ENCODE data around the gene PTTG1IP. TPM values are rescaled to one million over a fixed set of nuclear protein-coding genes. Genes with fewer than 3 reads are reported as not detected.

The PTTG1IP gene
- total and polyA plus RNA-seq, 7 donors = 49.7 to 208 (median 158) TPM

DNA sequence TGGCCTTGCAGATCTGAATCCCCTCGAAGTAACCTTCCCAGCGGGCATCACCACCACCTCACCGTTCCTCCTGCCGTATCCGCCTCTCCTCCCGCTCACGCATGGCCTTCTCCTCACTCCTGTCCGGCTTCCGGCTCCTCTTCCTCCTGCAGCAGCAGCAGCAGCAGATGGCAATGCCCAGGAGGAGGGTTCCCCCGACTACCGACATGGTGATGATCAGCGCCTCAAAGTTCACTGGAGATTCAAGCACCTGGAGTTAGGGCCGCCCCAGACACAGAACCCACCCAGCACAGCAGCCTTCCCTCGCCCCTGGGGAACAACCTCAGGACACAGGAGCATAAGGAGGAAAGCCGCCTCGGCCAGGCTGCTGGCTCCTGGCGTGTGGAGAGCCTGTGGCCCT is 17.4 kb downstream of the PTTG1IP start:
- H3K27ac ChIP-seq = no peak overlapping the region
- H3K4me3 ChIP-seq = no peak overlapping the region
- no peaks in the 10 kb centered on the region for H3K27me3 ChIP-seq
- peaks cover 0 to 12% (median 5%) of the 10 kb centered on the region in 4 donors for H3K4me1 ChIP-seq
- TF ChIP-seq, protein P1, sequence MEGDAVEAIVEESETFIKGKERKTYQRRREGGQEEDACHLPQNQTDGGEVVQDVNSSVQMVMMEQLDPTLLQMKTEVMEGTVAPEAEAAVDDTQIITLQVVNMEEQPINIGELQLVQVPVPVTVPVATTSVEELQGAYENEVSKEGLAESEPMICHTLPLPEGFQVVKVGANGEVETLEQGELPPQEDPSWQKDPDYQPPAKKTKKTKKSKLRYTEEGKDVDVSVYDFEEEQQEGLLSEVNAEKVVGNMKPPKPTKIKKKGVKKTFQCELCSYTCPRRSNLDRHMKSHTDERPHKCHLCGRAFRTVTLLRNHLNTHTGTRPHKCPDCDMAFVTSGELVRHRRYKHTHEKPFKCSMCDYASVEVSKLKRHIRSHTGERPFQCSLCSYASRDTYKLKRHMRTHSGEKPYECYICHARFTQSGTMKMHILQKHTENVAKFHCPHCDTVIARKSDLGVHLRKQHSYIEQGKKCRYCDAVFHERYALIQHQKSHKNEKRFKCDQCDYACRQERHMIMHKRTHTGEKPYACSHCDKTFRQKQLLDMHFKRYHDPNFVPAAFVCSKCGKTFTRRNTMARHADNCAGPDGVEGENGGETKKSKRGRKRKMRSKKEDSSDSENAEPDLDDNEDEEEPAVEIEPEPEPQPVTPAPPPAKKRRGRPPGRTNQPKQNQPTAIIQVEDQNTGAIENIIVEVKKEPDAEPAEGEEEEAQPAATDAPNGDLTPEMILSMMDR (IDR thresholded peaks at IDR 0.05) = no peak
- no peak for TF ChIP-seq EP300 (IDR thresholded peaks at IDR 0.05)
- peaks cover 0 to 97% (median 47%) of the 10 kb centered on the region in 4 donors for H3K36me3 ChIP-seq
- no peaks in the 10 kb centered on the region for H3K9me3 ChIP-seq
- intact Hi-C loops (cut with DNase I) = no loop called here
- no peak for DNase-seq
- 94 to 96% methylated on average over 17 of the region's 17 CpGs for WGBS, 2 donors

DNA sequence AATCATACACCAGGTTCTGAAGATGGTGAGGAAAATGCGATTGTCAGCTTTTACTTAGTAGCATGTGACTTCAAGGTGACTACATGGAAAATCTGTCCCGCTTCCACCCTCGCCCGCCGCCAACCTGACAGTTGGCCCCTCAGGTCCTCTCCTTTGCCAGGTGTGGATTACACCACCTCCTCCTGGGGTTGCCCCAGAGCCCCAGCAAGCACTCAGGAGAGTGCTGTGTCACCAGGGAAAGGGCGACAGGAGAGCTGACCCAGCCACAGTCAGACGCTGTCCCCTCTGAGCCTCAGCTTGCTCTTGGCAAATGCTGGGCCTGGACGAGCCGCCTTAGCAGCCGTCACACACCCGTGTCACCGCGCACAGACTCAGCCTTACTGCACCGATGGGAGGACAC is 17.9 kb downstream of the PTTG1IP start:
- Histone ChIP-seq H3K27me3 (no peaks in the 10 kb centered on the region), H3K27ac (no peak overlapping the region), H3K4me3 (no peak overlapping the region), H3K4me1 (peaks cover 0 to 12% (median 3%) of the 10 kb centered on the region in 4 donors), H3K9me3 (no peaks in the 10 kb centered on the region), H3K36me3 (peaks cover 0 to 97% (median 49%) of the 10 kb centered on the region in 4 donors)
- DNase-seq = no peak
- no peak for TF ChIP-seq EP300 (IDR thresholded peaks at IDR 0.05)
- TF ChIP-seq POLR2A (IDR thresholded peaks at IDR 0.05) = no peak
- no peak for TF ChIP-seq POLR2AphosphoS5 (IDR thresholded peaks at IDR 0.05)
- TF ChIP-seq, protein P1 (IDR thresholded peaks at IDR 0.05) = no peak
- intact Hi-C loops (cut with DNase I) = no loop called here
- WGBS, 2 donors = 96 to 97% methylated on average over 14 of the region's 14 CpGs

DNA sequence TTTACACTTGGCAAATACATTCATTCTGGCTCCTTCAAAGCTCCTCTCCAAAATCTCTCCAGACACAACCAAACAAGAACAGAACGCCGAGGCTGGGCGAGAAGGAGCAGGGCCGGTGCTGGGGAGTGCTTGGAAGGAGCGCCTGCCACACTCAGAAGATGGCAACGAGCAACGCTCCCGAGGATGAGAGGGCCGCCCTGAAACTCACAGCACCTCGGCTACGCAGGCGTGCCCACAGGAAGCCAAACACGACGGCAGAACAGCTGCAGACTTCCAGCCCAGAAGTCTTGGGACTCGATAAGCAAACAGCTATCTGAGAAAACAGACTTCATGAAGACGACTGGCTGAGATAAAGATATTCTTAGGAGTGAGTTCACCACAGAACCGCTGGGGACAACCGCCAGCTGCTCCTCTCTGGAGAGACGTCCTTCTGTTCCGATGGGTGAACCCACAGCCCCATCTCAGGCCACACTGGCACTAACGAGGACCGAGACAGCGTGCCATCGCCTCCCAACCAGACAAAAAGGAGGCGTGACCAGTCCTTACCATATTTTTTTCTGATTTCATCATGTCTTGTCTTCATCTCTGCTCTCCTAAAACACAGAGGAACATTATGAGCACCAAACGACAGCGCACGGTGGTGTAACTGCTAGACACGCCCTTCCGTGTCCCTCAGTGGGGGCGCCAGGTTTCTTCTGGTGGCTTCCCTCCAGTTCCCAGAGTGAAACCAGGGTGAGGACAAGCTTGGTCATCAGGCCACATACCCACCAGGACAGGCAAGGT is 18.6 kb downstream of the PTTG1IP start:
- peaks cover 0 to 12% (median 3%) of the 10 kb centered on the region in 4 donors for H3K4me1 ChIP-seq
- H3K4me3 ChIP-seq = no peak overlapping the region
- intact Hi-C loops (cut with DNase I) = no loop called here
- peaks cover 3 to 98% (median 54%) of the 10 kb centered on the region in 4 donors for H3K36me3 ChIP-seq
- TF ChIP-seq POLR2A (IDR thresholded peaks at IDR 0.05) (no peak), POLR2AphosphoS5 (IDR thresholded peaks at IDR 0.05) (no peak), EP300 (IDR thresholded peaks at IDR 0.05) (no peak)
- TF ChIP-seq, protein P1 (IDR thresholded peaks at IDR 0.05) = no peak
- no peaks in the 10 kb centered on the region for H3K9me3 ChIP-seq
- H3K27me3 ChIP-seq = no peaks in the 10 kb centered on the region
- 83 to 89% methylated on average over 31 of the region's 31 CpGs for WGBS, 2 donors
- H3K27ac ChIP-seq = no peak overlapping the region
- no peak for DNase-seq

DNA sequence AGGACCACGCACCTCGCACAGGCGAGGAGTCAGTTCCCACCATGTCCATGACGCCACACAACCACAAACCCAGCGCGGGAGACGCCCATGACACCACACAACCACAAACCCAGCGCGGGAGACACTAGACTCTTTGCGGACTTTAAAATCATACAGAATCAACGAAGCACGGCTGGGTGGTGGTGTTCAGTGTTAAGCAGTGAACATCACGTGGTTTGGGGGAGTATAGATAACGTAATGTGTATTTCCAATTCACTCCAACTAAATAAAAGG is 19.2 kb downstream of the PTTG1IP start:
- Histone ChIP-seq H3K4me3 (no peak overlapping the region), H3K9me3 (no peaks in the 10 kb centered on the region), H3K36me3 (peaks cover 7 to 98% (median 58%) of the 10 kb centered on the region in 4 donors), H3K27me3 (no peaks in the 10 kb centered on the region), H3K27ac (no peak overlapping the region), H3K4me1 (peaks cover 0 to 12% (median 3%) of the 10 kb centered on the region in 4 donors)
- intact Hi-C loops (cut with DNase I) = no loop called here
- DNase-seq = no peak
- WGBS, 2 donors = 81 to 89% methylated on average over 14 of the region's 14 CpGs
- TF ChIP-seq POLR2AphosphoS5 (IDR thresholded peaks at IDR 0.05) (no peak), EP300 (IDR thresholded peaks at IDR 0.05) (no peak), POLR2A (IDR thresholded peaks at IDR 0.05) (no peak)
- TF ChIP-seq, protein P1 (IDR thresholded peaks at IDR 0.05) = no peak

All from sigmoid colon (tissue), 7 donors.